BE2C (cell line): Measurements from ENCODE around the gene MEF2A.

Source experiments
- DNase-seq: peaks from one replicate; pipeline ENCODE4 v3.0.0-alpha.2; 2020
- H3K27me3 ChIP-seq: fragments of 250-450 bp; sonication (Bioruptor Pico); 2 replicates; pipeline ENCODE4 v1.5.1; 2020; ENCODE audit warnings: mild to moderate bottlenecking
- H3K36me3 ChIP-seq: fragments of 250-450 bp; sonication (Bioruptor Pico); 2 replicates; pipeline ENCODE4 v1.5.1; 2020; ENCODE audit warnings: mild to moderate bottlenecking
- H3K4me1 ChIP-seq: fragments of 250-450 bp; sonication (Bioruptor Pico); 2 replicates; pipeline ENCODE4 v1.5.1; 2020
- H3K4me3 ChIP-seq: 2 replicates; pipeline ENCODE4 v1.5.1; 2011; ENCODE audit warnings: low read depth, low read length
- H3K9me3 ChIP-seq: fragments of 250-450 bp; sonication (Bioruptor Pico); 2 replicates; pipeline ENCODE4 v1.5.1; 2020
- TF ChIP-seq, protein P1 (sequence below): IDR thresholded peaks from 2 replicates; pipeline ENCODE4 v1.5.1; 2012; ENCODE audit warnings: mild to moderate bottlenecking, low read depth, low read length

Gene MEF2A

GRCh38 chr15:99592145-99592791, 26.5 kb downstream of the MEF2A start:
- Histone ChIP-seq H3K36me3 (no peaks in the 10 kb centered on the region), H3K4me1 (no peaks in the 10 kb centered on the region), H3K4me3 (no peak overlapping the region), H3K9me3 (no peaks in the 10 kb centered on the region), H3K27me3 (no peaks in the 10 kb centered on the region)
- no peak for DNase-seq
- TF ChIP-seq, protein P1, sequence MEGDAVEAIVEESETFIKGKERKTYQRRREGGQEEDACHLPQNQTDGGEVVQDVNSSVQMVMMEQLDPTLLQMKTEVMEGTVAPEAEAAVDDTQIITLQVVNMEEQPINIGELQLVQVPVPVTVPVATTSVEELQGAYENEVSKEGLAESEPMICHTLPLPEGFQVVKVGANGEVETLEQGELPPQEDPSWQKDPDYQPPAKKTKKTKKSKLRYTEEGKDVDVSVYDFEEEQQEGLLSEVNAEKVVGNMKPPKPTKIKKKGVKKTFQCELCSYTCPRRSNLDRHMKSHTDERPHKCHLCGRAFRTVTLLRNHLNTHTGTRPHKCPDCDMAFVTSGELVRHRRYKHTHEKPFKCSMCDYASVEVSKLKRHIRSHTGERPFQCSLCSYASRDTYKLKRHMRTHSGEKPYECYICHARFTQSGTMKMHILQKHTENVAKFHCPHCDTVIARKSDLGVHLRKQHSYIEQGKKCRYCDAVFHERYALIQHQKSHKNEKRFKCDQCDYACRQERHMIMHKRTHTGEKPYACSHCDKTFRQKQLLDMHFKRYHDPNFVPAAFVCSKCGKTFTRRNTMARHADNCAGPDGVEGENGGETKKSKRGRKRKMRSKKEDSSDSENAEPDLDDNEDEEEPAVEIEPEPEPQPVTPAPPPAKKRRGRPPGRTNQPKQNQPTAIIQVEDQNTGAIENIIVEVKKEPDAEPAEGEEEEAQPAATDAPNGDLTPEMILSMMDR, result no peak

- no peaks in the 10 kb centered on the region for H3K36me3 ChIP-seq
- DNase-seq, result no peak
- no peaks in the 10 kb centered on the region for H3K27me3 ChIP-seq
Measured at GRCh38 chr15:99593070-99593469, 27.3 kb downstream of the MEF2A start.

DNA sequence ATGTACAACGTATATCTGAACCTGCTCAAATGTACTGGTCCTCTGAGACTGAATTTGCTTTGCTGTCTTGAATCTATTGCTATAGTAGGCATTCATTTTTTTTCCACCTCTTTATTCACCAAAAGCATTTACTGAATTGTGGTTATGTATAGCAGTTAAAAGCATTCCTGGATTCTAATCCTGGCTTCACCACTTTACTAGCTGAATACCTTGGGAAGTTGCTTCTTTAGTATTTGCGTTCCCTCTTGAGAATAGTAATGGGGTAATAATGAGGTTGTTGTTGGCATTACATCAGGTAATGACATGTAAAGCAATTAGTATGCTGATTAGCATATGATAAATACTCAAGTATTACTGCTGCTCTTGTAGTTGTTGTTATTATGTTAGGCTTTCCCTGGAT, 29.1 kb downstream of the MEF2A start:
- Histone ChIP-seq H3K4me3 (no peak overlapping the region), H3K27me3 (no peaks in the 10 kb centered on the region), H3K36me3 (no peaks in the 10 kb centered on the region; the same call in 1 of the 2 replicates), H3K4me1 (no peaks in the 10 kb centered on the region), H3K9me3 (no peaks in the 10 kb centered on the region)
- TF ChIP-seq, protein P1, result no peak
- DNase-seq, result no peak

More at GRCh38 chr15:99593070-99593469, 27.3 kb downstream of the MEF2A start:
- TF ChIP-seq, protein P1, result no peak
- Histone ChIP-seq H3K4me1 (no peaks in the 10 kb centered on the region), H3K9me3 (no peaks in the 10 kb centered on the region), H3K4me3 (no peak overlapping the region)

DNA sequence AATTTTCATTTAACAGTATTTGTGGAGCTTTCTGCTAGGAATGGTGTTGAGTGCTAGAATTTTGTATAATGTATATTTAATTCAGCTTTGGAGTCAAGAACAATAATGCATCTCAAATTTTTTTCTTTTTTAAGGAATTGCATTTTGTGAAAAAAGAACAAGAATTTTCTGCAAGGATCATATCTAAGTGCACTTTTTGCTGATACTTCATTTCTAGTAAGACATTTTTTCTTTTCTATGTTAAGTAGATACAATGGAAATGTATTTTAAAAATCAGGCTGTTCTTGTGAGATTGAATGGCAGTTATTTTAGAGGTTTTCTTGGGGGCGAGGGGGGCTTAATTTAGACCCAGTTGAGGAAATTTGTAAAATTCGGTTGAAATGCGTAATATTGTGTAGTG, 32.5 kb downstream of the MEF2A start:
- TF ChIP-seq, protein P1, result no peak
- no peaks in the 10 kb centered on the region; the same call in 1 of the 2 replicates for H3K36me3 ChIP-seq

DNA sequence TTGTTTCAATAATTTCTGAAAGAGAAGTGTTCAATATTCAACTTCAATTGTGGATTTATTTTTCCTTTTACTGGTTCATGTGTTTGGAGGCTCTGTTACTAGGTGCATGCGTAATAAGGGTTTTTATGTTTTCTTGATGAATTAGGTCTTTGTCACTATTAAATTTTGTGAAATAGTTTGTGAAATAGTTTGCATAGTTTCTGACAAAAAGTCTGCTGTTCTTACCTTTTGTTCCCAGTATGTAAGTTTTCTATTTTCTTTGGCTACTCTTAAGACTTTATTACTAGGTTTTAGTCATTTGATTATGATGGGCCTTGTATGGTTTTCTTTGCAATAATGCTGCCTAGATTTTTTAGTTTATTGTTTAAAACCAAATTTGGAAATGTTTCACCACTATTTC, 38.0 kb downstream of the MEF2A start:
- Histone ChIP-seq H3K36me3 (no peaks in the 10 kb centered on the region; the same call in 1 of the 2 replicates), H3K9me3 (no peaks in the 10 kb centered on the region), H3K4me1 (no peaks in the 10 kb centered on the region), H3K4me3 (no peak overlapping the region), H3K27me3 (no peaks in the 10 kb centered on the region)
- DNase-seq, result no peak
- TF ChIP-seq, protein P1, result no peak

More for the DNA sequence above, 32.5 kb downstream of the MEF2A start:
- H3K4me1 ChIP-seq, result no peaks in the 10 kb centered on the region
- no peak for DNase-seq
- H3K4me3 ChIP-seq, result no peak overlapping the region
- no peaks in the 10 kb centered on the region for H3K9me3 ChIP-seq
- H3K27me3 ChIP-seq, result no peaks in the 10 kb centered on the region

DNA sequence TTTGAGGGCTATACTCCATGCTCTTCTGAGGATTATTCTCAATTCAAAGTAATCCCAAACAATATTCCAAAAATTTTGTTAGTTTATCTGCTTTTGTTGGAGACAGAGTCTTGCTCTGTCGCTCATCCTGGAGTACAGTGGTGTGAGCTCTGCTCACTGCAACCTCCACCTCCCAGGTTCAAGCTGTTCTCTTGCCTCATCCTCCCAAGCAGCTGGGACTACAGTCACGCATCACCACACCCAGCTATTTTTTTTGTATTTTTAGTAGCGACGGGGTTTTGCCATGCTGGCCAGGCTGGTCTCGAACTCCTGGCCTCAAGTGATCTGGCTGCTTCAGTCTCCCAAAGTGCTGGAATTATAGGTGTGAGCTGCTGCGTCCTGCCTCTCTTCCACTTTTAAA, 39.1 kb downstream of the MEF2A start:
- Histone ChIP-seq H3K27me3 (no peaks in the 10 kb centered on the region), H3K9me3 (no peaks in the 10 kb centered on the region), H3K36me3 (no peaks in the 10 kb centered on the region; the same call in 1 of the 2 replicates), H3K4me1 (no peaks in the 10 kb centered on the region), H3K4me3 (no peak overlapping the region)
- no peak for DNase-seq
- TF ChIP-seq, protein P1, result no peak
